OCI-LY1 (cell line): ENCODE results near the gene METRN.

Experiments used
- H2AFZ ChIP-seq: fragments of 200-600 bp; sonication (generic), shearing (Covaris generic); 2 replicates; pipeline ENCODE4 v1.6.0; 2014; ENCODE audit warnings: antibody characterized with exemption, mild to moderate bottlenecking, low read length
- H3F3A ChIP-seq: fragments of 200-600 bp; sonication (generic), shearing (Covaris generic); 2 replicates; pipeline ENCODE4 v1.6.0; 2014; ENCODE audit warnings: mild to moderate bottlenecking, antibody characterized with exemption, low read length, moderate library complexity; ENCODE audit not compliant: insufficient read depth
- H3K27ac ChIP-seq: fragments of 200-600 bp; sonication (generic); 2 replicates; pipeline ENCODE4 v1.5.1; 2014; ENCODE audit warnings: low read length, mixed run types, mild to moderate bottlenecking, low read depth; ENCODE audit not compliant: poor library complexity, severe bottlenecking
- H3K27me3 ChIP-seq: fragments of 200-600 bp; sonication (generic); 2 replicates; pipeline ENCODE4 v1.6.0; 2014; ENCODE audit warnings: antibody characterized with exemption, mild to moderate bottlenecking, low read length, moderate library complexity; ENCODE audit not compliant: insufficient read depth
- H3K36me3 ChIP-seq: fragments of 200-600 bp; sonication (generic); 2 replicates; pipeline ENCODE4 v1.6.1; 2014; ENCODE audit warnings: mild to moderate bottlenecking, antibody characterized with exemption, low read length, moderate library complexity, mixed read lengths; ENCODE audit not compliant: insufficient read depth
- H3K4me1 ChIP-seq: fragments of 200-600 bp; sonication (generic); 2 replicates; pipeline ENCODE4 v1.5.1; 2014; ENCODE audit warnings: mild to moderate bottlenecking, low read length, moderate library complexity; ENCODE audit not compliant: insufficient read depth, severe bottlenecking
- H3K4me2 ChIP-seq: fragments of 200-600 bp; sonication (generic), shearing (Covaris generic); 2 replicates; pipeline ENCODE4 v1.6.1; 2014; ENCODE audit warnings: low read length
- H3K4me3 ChIP-seq: fragments of 200-600 bp; sonication (generic); 2 replicates; pipeline ENCODE4 v1.5.1; 2014; ENCODE audit warnings: low read length, low read depth, mild to moderate bottlenecking, mixed read lengths; ENCODE audit not compliant: poor library complexity, severe bottlenecking
- H3K79me2 ChIP-seq: fragments of 200-600 bp; shearing (Covaris generic); 2 replicates; pipeline ENCODE4 v1.6.1; 2016; ENCODE audit warnings: mixed run types, low read length, mixed read lengths; ENCODE audit not compliant: insufficient read depth
- H3K9ac ChIP-seq: fragments of 200-600 bp; sonication (generic), shearing (Covaris generic); 2 replicates; pipeline ENCODE4 v1.6.1; 2014; ENCODE audit warnings: mild to moderate bottlenecking, low read length, mixed read lengths
- H3K9me2 ChIP-seq: fragments of 200-600 bp; sonication (generic), shearing (Covaris generic); 2 replicates; pipeline ENCODE4 v1.6.1; 2014; ENCODE audit warnings: low read depth, mild to moderate bottlenecking, low read length, mixed read lengths
- H3K9me3 ChIP-seq: fragments of 200-600 bp; shearing (Covaris generic); 2 replicates; pipeline ENCODE4 v1.6.1; 2014; ENCODE audit warnings: low read length, mixed read lengths
- H4K20me1 ChIP-seq: fragments of 200-600 bp; sonication (generic), shearing (Covaris generic); 2 replicates; pipeline ENCODE4 v1.6.0; 2016; ENCODE audit warnings: mild to moderate bottlenecking, low read length; ENCODE audit not compliant: insufficient read depth
- CTCF ChIP-seq: fragments of 200-600 bp; sonication (generic), shearing (Covaris generic); IDR thresholded peaks from 2 replicates; pipeline ENCODE4 v1.5.1; 2017; ENCODE audit warnings: mild to moderate bottlenecking, antibody characterized with exemption, low read length, moderate library complexity, mixed read lengths
- EZH2 ChIP-seq: fragments of 200-600 bp; sonication (generic), shearing (Covaris generic); IDR thresholded peaks from 2 replicates; pipeline ENCODE4 v1.8.0; 2017; ENCODE audit warnings: borderline replicate concordance, mixed run types, mild to moderate bottlenecking, antibody characterized with exemption, low read length, moderate library complexity, mixed read lengths

METRN gene

GRCh38 chr16:685967-686366 is 29.0 kb upstream of the METRN start:
- peaks cover 38% of the 10 kb centered on the region for H3K36me3 ChIP-seq

GRCh38 chr16:686459-687260 is 28.3 kb upstream of the METRN start:
- 0 out of 2 replicates have a peak, but pooled peaks cover under 1% of the 10 kb centered on the region for H3K79me2 ChIP-seq
- no peaks in the 10 kb centered on the region for H3F3A ChIP-seq
- H3K27ac ChIP-seq, result no peak overlapping the region
- H3K9me3 ChIP-seq, result no peaks in the 10 kb centered on the region
- no peaks in the 10 kb centered on the region for H3K9me2 ChIP-seq
- no peak overlapping the region for H3K4me2 ChIP-seq
- no peaks in the 10 kb centered on the region for H4K20me1 ChIP-seq
- TF ChIP-seq EZH2 (no peak), CTCF (no peak)
- no peak overlapping the region for H3K9ac ChIP-seq
- no peak overlapping the region for H3K4me3 ChIP-seq
- no peaks in the 10 kb centered on the region for H3K27me3 ChIP-seq
- no peak overlapping the region for H2AFZ ChIP-seq
- peaks cover 32% of the 10 kb centered on the region for H3K36me3 ChIP-seq
- H3K4me1 ChIP-seq, result peaks cover 51% of the 10 kb centered on the region

More at GRCh38 chr16:685967-686366, 29.0 kb upstream of the METRN start:
- Histone ChIP-seq H3K4me1 (peaks cover 58% of the 10 kb centered on the region), H3K27me3 (no peaks in the 10 kb centered on the region), H3K4me2 (no peak overlapping the region), H3K27ac (no peak overlapping the region), H3K9ac (no peak overlapping the region), H3K79me2 (0 out of 2 replicates have a peak, but pooled peaks cover 5% of the 10 kb centered on the region), H3K9me3 (no peaks in the 10 kb centered on the region), H3K9me2 (no peaks in the 10 kb centered on the region), H3K4me3 (no peak overlapping the region), H2AFZ (no peak overlapping the region), H3F3A (no peaks in the 10 kb centered on the region), H4K20me1 (no peaks in the 10 kb centered on the region)
- TF ChIP-seq CTCF (peak; percentile 22; the same call in 1 of the 2 replicates), EZH2 (no peak)

- no peak overlapping the region for H3K4me3 ChIP-seq
- no peaks in the 10 kb centered on the region for H4K20me1 ChIP-seq
- H3K9me3 ChIP-seq, result no peaks in the 10 kb centered on the region
- H3K27me3 ChIP-seq, result no peaks in the 10 kb centered on the region
- H3K79me2 ChIP-seq, result no peaks in the 10 kb centered on the region
- no peaks in the 10 kb centered on the region for H3K9me2 ChIP-seq
- peaks cover 24% of the 10 kb centered on the region for H3K36me3 ChIP-seq
- H3K4me2 ChIP-seq, result no peak overlapping the region
- H3K9ac ChIP-seq, result no peak overlapping the region
- no peak overlapping the region for H2AFZ ChIP-seq
- H3F3A ChIP-seq, result no peaks in the 10 kb centered on the region
- no peak overlapping the region for H3K27ac ChIP-seq
- H3K4me1 ChIP-seq, result peaks cover 42% of the 10 kb centered on the region
- TF ChIP-seq EZH2, result no peak
- TF ChIP-seq CTCF, result no peak
Measured at GRCh38 chr16:687499-687898, 27.4 kb upstream of the METRN start.
